HG03159 (cell line): ENCODE data around the gene SORCS2.

Experiments
- ATAC-seq: cut with Tn5 transposase; IDR thresholded peaks from one replicate; pipeline ENCODE4 v1.9.1; 2021; ENCODE audit warnings: mild to moderate bottlenecking, moderate library complexity; ENCODE audit not compliant: unreplicated experiment

SORCS2 gene

DNA sequence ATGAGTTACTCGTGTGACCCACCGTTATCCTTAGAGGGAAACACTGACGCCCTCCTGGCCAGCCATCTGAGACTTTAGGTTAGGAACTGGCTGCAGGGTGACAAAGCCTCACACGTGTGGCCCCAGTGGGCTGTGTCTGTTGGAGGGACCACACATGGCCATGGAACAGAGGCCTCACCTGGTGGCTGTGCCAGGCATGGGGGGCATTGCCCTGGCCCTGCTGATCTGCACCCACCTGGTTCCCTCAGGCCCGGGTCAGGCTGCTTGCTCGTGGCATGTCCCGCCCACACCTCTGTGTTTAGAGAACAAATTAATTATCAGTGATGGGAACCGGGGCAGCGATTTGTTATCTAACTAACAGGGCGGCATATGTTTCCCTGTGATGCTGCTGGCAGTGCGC is 343.3 kb downstream of the SORCS2 start:
- ATAC-seq: no peak

DNA sequence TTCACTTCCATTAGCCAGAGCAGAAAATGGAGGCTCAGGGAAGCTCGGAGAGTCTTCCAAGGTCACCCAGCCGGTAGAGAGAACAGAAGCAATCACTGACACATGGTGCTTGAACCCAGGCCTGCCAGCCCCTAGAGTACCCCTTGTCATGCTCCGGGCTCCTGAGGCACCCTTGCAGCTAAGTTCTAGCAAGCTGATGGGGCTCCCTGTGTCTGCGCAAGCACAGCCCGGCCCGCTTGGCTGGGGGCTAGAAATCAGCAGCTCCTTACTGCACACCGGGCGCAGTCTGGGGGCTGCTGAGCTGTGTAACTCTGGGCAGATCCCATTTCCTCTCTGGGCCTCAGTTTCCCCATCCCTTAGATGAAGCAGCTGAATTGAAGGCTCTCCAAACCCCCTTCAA is 344.5 kb downstream of the SORCS2 start:
- no peak for ATAC-seq

DNA sequence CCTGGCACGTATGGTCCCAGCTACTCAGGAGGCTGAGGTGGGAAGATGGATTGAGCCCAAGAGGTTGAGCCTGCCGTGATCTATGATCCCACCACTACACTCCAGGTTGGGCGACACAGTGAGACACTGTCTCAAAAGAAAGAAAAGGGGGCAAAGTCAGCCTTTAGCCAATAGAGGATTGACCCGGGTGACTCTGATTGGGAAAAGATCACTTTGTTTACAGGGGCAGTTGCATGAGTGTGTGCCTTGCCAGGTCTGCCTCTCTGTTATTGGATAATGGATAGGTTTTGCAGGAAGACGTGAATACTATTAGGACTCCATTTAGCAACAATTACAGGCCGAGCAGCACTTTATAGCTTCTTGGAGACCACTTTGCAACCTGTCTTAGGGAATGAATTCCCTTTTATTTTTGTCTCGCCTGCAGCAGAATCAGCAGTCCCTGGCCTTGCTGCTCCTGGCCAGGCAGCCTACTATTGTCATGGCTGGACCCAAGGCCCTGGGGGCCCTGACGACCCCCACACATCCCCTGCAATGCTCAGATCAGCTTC is 345.6 kb downstream of the SORCS2 start:
- no peak for ATAC-seq

DNA sequence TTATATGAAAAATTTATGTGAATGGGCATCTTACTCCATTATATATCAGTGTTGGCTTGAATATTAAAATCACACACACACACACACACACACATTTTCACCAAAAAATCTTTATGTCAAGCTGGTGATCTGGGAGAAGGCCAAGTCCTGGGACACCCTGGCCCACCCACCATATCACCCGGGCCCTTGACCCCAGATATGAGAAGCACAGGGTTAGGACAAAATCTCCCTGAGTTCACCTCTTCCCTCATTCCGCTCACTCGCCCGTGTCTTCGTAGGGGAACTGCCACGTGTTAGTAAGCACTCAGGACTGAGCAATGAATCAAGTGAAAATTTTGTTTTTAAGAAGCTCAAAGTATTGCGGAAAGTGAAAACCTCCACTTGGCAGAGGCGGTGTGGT is 346.2 kb downstream of the SORCS2 start:
- ATAC-seq: no peak

DNA sequence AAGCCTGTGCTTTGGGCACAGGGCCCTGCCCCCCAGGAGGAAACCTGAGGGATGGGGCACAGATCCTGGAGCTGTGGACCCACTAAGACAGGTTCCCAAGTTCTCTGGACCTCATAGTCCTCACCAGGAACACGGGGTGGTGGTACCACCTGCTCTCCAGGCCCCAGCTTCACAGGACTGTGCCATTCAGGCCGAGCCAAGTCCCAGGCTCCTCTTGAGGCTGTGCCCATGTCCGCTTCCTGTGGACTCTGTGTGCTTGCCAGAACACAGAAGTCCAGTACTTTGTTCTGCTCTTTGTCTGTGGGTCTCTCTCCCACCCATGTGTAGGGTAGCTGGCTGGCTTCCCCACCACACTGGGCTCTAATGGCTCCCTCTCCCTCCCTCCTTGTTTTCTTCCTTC is 346.8 kb downstream of the SORCS2 start:
- ATAC-seq: no peak

DNA sequence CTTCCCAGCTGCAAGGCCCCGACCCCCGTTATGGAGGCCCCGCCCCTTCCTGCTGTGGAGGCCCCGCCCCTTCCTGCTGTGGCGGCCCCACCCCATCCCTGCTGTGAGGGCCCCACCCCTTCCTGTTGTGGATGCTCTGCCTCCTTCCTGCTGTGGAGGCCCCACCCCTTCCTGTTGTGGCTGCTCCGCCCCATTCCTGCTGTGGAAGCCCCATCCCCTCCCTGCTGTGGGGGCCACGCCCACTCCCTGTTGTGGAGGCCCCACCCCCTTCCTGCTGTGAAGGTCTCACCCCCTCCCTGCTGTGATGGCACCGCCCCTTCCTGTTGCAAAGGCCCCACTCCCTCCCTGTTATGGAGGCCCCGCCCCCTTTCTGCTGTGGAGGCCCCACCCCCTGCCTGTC is 347.3 kb downstream of the SORCS2 start:
- no peak for ATAC-seq

DNA sequence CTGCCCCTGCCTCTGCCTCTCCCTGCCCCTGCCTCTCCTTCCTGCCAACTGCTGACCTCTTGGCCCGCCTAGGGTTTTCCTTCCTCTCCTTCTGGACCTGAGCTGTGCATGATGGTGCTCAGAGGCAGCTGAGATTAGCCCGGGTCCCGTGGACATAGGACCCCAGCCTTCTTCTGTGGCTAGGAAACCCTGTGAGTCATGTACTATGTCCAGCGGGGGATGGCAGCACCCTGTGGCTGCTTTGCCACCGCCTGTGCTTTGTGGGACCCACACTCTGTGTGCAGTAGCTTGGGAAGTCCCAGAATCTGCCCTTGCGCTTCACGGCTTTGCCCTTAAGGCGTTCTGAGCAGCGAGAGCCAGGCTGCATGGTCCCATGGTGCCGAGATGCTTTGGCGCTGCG is 347.9 kb downstream of the SORCS2 start:
- no peak for ATAC-seq

DNA sequence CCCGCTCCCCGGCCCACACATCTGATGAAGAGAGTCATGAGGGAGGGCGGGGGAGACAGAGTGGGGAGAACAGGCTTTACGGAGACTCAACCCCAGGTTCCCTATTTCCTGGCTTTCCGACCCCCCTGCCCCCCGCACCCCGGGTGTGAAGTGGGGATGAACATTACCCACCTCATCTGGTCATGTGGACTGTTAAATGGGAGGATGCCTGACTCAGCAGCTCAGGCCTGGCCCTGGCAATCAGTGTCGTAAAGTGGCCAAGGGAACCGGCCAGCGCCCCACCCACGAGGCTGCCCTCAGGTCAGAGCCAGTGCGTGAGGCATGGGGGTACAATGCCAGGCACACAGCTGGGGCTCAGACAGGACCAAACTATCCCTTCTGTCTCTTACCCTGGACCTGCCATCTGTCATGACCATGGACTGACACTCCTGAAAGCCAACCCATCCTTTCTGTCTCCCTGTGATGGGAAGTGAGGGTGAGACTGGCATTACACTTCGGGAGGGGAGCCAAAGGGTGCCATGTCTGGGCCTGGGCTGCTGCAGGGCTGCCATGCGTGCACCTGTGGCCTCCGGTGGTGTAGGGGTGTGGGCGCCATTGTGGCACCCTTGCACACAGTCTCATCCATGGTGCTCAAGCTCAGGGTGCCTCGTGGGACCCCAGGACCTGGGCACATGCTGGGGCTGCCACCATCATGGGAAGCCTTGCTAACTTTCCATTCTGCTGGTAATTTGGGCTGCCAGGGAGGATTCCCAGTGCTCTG is 348.5 kb downstream of the SORCS2 start:
- no peak for ATAC-seq

DNA sequence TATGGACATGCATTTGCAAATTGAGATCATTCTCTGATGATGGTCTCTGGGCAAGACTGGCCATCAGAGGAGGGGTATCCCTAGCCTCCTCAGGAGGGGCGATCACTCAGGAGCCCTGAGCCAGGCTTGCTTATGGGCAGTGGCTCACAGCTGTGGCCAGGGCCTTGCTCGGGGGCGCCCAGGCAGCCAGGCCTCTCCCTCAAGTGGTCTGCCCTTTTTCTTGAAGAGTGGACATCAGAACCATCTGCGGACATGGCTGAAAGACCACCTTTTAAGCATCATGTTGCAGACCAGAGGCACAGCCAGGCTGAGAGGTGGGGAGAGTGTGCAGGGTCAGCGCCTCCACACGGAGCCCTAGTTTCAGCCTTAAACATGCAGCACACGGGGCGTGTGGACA is 349.1 kb downstream of the SORCS2 start:
- no peak for ATAC-seq

DNA sequence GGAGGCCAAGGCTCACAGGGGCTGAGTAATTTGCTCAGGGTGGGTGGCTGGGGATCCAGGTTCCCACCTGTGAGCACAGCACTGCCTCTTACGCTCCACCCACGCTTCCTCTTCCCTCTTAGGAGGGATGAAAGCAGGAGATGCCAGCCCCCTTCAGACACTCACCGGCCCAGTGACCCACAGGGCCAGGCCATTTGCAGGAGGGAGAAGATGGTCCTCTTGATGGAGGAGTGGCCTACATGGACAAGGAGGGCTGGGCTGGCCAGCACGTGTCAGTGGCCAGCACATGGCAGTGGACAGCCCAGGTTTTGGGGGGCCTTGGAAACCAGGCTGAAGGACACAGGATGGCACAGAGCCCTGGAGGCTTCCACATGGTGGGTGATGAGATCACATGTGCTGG is 350.4 kb downstream of the SORCS2 start:
- ATAC-seq: no peak

DNA sequence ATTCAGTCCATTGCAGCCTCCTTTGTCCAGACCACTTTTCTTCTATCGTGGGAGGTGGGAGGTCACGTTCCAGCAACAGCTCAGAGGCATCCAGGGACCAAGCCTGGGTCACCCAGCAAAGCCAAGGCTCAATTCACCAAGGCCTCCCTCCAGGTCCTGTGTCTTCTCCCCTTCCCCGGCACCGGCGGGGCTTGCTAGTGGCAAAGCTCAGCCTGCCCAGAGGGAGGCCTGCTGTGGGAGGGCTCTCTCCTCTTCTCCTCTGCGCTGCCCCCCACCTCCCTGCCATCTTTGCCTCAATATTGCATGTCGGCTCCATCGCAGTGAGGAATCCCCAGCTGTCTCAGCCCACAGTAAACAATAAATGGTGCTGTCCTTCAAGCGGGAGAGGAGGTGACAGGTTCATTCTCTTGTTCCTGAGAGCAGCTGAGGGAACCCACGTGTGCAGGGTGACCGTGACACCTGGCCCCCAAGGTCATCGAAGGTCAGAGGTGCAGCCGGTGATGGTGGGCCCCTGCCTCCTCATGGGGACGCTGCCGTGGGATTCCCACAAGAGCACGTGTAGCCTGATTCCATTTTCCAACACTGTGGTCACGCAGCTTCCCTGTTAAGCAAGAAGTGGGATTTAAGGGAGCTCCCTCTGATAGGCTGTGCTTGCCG is 353.9 kb downstream of the SORCS2 start:
- no peak for ATAC-seq

DNA sequence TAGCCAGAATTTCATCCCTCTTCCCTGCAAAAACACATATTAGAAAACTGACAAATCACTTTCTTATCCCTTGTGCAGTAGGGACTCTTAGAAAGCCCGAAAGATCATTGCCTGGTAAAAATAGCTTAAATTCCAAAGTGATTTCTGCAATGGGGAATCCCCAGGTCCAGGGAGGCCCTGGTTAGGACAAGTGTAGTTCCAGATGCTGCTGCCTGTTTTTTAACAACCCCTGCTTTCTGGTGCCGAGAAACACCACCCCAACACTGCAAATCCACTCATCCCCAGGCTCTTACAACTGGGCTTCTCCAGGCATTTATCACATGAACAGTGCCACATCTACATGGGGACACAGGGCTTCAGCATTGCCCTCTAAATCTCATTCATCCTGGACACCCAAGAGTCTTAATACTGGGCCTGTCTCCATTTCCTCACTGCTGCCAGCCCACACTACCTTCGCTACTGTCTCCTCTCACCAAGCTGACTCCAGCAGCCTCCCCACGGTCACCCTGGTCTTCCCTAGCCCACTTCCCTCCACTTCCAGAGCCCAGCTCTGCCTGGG is 354.6 kb downstream of the SORCS2 start:
- no peak for ATAC-seq

DNA sequence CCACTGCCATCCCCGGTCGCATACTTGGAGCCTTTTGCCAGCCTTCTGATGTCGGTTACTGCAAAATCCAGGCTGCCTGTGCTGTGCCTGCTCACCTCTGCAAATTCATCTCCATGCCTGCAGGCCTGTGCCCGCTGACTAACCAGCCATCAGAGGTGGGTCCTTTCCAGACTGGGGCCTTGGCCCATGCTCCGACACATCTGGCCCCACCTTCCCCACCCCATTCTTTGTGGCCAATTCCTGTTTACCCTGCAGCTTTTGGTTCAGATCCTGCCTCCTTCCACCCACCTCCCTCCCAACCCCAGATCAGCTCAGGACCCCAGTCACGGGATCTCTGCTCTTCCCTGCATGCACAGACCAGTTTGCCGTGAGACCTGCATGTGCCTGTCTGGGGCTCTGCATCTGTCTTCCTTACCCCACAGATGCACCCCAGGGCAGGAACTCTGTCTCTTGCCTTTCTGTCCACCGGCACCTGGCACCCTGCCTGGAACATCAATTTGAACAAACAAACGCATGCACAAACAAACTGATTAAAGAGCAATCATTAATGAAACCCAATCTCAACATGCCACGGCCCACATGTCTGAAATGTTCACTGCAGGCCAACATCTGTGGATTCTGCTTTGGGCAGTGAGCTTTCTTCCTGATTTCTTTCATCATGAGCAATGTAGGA is 355.2 kb downstream of the SORCS2 start:
- no peak for ATAC-seq

DNA sequence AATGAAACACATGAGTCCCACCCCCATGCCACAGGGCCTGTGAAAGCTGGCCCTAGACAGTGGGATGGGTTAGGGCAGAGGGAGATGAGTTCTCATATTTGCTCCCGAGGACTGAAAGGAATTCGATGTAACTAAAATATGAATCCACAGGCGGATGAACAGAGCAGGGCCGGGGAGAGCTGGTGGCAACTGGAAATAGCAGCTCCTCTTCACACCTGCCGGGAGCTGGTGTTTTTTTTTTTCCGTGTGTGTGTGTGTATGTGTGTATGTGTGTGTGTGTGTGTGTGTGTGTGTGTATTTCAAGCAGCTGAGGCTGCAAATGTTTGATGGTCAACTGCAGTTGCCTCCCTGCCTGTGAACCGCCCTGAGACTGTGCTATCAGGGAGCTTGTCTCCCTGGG is 357.5 kb downstream of the SORCS2 start:
- no peak for ATAC-seq

DNA sequence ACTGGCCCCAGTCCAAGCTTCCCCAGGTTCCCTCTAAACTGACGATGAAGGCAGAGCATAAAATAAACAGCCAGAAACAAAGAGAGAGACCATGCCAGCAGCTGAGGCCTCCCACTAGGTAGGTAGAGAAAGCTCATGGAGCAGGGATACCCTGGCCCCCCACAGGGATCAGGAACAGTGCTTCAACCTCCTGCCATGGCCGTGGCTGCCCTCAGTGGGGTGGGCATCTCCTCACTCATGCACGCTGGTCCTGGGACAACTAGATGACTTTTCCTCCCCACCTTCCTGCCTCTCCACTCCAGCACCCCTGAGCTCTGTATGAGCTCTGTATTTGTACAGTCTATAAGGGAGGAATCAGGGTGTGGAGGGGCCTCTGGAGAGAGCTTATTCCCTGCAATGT is 360.1 kb downstream of the SORCS2 start:
- no peak for ATAC-seq

DNA sequence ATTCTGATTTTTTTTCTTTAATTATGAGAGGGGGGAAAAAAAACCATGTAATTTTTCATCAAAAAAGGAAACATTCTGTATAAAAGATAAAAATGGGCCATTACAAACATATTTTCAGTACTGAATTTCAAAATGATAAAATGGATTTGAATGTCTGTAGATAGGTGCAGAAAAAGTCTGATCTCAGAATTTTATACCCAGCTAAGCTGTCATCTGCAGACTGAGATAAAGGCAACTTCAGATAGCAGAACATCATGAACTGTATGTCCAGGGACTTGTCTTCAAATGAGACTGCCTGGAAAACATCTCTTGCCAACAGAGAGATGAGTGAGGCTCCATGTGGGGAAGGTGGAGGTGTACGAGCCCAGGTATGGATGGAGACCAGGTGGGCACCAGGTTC is 360.9 kb downstream of the SORCS2 start:
- no peak for ATAC-seq

DNA sequence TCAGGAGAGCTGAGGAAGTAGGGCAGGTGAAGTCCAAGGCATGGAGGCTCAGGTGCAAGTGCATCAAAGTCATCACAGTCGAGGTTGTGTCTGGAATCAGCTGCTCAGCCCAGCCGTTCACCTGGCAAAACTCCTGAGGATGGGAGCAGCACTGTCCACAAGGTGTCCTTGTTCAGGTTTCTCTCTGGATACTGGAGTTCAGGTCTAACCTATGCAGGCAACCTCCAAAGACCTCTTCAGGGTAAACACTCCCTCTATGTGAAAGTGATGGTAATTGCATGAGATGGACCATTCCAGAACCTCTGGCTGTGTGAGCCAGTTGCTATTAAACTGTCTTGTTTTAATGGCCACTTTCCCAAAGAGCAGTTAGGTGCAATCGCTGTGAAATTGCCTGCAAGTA is 362.6 kb downstream of the SORCS2 start:
- ATAC-seq: no peak

DNA sequence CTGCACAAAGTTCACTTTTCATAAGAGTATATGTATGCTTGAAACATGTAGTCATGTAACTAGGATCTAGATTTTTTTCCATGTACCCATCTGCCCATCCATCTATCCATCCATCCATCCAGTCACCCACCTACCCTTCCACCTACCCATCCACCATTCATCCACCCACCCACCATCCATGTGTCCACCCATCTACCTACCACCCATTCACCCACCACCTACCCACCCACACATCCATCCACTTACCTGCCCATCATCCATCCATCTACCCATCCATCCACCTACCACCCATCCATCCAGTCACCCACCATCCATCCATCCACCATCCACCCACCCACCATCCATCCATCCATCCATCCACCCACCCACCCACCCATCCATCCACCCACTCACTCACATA is 364.2 kb downstream of the SORCS2 start:
- no peak for ATAC-seq

DNA sequence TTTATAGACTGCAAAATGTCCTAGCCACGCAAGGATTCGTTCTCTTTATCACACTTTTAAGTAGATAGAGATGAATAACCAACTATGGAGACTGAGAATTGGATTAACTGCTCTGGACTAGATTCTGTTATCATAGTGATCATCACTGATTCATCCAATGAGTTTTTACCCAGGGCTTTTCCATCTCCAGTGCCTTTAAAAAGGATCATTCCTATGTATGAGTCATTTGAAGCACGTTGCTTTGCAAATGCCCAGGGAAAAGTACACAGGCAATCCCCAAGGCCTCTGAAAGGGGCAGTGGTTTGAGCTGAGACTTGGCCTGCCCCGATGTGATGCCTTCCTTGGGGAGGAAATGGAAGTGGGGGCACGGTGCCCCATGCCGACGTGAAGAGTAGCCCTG is 365.1 kb downstream of the SORCS2 start:
- no peak for ATAC-seq

DNA sequence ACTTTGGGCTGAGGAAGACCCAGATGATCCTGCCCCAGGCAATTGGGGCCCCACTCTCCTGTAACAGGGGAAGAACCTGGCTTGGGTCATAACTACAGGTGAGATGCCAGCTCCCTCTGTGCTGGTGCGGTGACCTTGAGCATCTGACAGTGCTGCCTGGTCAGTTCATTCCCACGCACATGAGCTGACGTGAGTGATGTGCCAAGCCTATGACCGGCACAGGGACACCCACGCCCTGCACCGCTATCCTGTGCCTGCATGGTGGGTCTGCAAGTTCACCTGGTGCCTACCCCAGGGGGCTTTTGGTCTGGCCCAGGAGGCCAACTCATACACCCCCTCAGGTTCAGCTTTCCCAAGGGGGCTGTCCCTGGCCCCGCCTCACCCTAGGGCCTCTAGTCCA is 366.1 kb downstream of the SORCS2 start:
- ATAC-seq: no peak

DNA sequence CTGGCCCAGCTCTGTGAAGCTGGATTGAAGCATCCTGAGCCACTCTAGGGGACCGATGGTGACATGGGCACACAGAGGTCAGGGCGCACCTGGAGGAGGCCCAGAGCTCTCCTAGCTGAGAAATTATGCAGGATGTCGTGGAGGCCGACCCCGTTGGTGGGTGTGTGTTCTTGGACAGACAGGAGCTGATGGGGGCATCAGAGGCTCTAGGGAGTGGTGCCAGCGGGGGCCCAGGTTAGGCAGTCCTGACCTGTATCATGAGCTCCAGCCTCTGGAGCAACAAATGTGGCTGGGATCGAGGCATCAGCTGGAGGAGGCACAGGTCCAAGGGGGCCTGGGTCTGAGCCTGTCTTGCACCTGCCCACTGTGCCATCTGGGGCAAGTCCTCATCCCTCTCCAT is 367.0 kb downstream of the SORCS2 start:
- ATAC-seq: no peak
